Pancreas (tissue), 10 donors: ENCODE results near the gene GSTO2. TPM values are rescaled to one million over a fixed set of nuclear protein-coding genes. Genes with fewer than 3 reads are reported as not detected.

Experiments
- ATAC-seq, 4 donors: fragments of 200-7000 bp; cut with Tn5 transposase; one replicate each; pipeline versions ENCODE4 v1.8.0 to v1.9.1; 2020; ENCODE audit warnings: mild to moderate bottlenecking in 4 of 4, moderate library complexity in 4 of 4
- DNase-seq, 6 donors: peaks; one replicate each; pipeline ENCODE4 v3.0.0-alpha.2; 2020
- FAIRE-seq: peaks from 2 replicates; lab custom pipeline; 2012; peaks lifted over from hg19 to GRCh38; lab: Jason Lieb, UNC
- H3K27ac ChIP-seq, 4 donors: fragments of 200-600 bp; sonication (generic); 1 replicate in 3 of 4; 2 replicates in 1 of 4; pipeline versions ENCODE4 v1.5.0 to v1.8.0; 2020
- H3K27me3 ChIP-seq, 4 donors: fragments of 200-600 bp; one replicate each; pipeline ENCODE4 v1.8.0; 2021
- H3K36me3 ChIP-seq, 3 donors: fragments of 200-600 bp; sonication (generic) in 1 of 3; one replicate each; pipeline versions ENCODE4 v1.5.0 to v1.8.0; 2020 to 2021
- H3K4me1 ChIP-seq, 3 donors: fragments of 200-600 bp; one replicate each; pipeline ENCODE4 v1.8.0; 2021
- H3K4me3 ChIP-seq, 4 donors: fragments of 200-600 bp; sonication (generic) in 2 of 4; one replicate each; pipeline versions ENCODE4 v1.5.0 to v1.8.0; 2020 to 2021
- H3K9me3 ChIP-seq, 4 donors: fragments of 200-600 bp; one replicate each; pipeline ENCODE4 v1.8.0; 2021
- CTCF ChIP-seq, 4 donors: fragments of 200-600 bp; sonication (generic) in 3 of 4; IDR thresholded peaks; one replicate each; pipeline versions ENCODE4 v1.5.0 to v1.8.0; 2021; ENCODE audit warnings: antibody characterized with exemption in 4 of 4
- WGBS, 2 donors: extraction: QIAGEN DNeasy Blood & Tissue Kit; methylation state at CpG; one replicate each; pipeline ENCODE4 v1.1.7; 2013; 5-methylcytosine and 5-hydroxymethylcytosine counted together
- intact Hi-C, 3 donors: fragments of 100-400 bp; cut with DNase I; formaldehyde crosslinking; loops; one replicate each; pipeline versions ENCODE4 v1.11.1 to v1.14.2; 2022
- polyA plus RNA-seq, 2 donors: library from polyadenylated mRNA; stranded (reverse); fragments of 200-250 nt; gene quantifications; one replicate each; pipeline ENCODE4 v1.2.3, GENCODE V29; 2013
- total RNA-seq, 6 donors: library from RNA; stranded (reverse); fragmentation: NEBNext Ultra II Directional in 4 of 6; extraction: Animal tissue kit (Norgen Biotek cat#: 25700) in 4 of 6; gene quantifications; one replicate each; pipeline versions ENCODE4 v1.2.1 to v1.2.4, GENCODE V29; 2021 to 2023
- donor health status: healthy with polysubstance abuse.
- donor health status: DM: no; HTN: no; CAD: no; lungs with moderate emphysema.
- donor health status: DM: no; HTN: no; CAD: no.
- donor health status: control.
- donor health status: control.
- donor health status: Bipolar disorder and iron deficiency.
- donor health status: DM: yes; HTN: yes; CAD: no.
- donor health status: DM: no; HTN: no; CAD: no.
- donor health status: DM: no; HTN: no; CAD: no.
- donor health status: DM: yes; HTN: yes; CAD: no.

GSTO2 gene
- total and polyA plus RNA-seq, 8 donors, result 13.8 to 28.1 (median 18.2) TPM

DNA sequence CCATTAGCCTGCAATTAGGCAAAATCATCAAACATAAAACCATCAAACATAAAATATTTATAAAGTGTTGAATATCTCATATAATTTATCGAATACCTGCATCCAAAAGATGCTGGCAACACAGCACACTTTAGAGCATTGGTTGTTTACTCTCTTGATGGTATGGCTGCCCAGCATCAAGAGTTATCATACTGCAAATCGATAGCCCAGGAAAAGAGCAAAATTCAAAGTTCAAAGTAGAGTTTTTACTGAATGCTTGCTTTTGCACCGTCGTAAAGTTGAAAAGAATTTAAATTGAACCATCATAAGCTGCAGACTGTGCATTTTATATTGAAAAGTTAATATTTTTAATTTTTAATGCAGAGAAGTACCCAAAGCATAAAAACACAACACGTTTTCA is 4.2 kb upstream of the GSTO2 start:
- 77 to 78% methylated on average over 5 of the region's 5 CpGs for WGBS, 2 donors
- no peak for ATAC-seq
- H3K27ac ChIP-seq, result no peak overlapping the region

GRCh38 chr10:104267721-104268404 is 1.1 kb upstream of the GSTO2 start:
- intact Hi-C loops, result no loop called here
- FAIRE-seq (no peak), DNase-seq (no peak), ATAC-seq (no peak)
- Histone ChIP-seq H3K4me1 (peaks cover 0 to 11% (median 7%) of the 10 kb centered on the region in 3 donors), H3K27me3 (no peaks in the 10 kb centered on the region), H3K36me3 (peaks cover 0 to 24% (median 6%) of the 10 kb centered on the region in 3 donors), H3K27ac (no peak overlapping the region), H3K4me3 (peak overlapping the region in 3 of 4 donors; percentile 67 to 84 (median 84)), H3K9me3 (no peaks in the 10 kb centered on the region)
- TF ChIP-seq CTCF (IDR thresholded peaks at IDR 0.05), result no peak
- 93% methylated on average over 14 of the region's 14 CpGs for WGBS, 2 donors

More for the DNA sequence above, 4.2 kb upstream of the GSTO2 start:
- DNase-seq (no peak), FAIRE-seq (no peak)
- no peak for TF ChIP-seq CTCF (IDR thresholded peaks at IDR 0.05)
- Histone ChIP-seq H3K4me1 (peaks cover 0 to 18% (median 7%) of the 10 kb centered on the region in 3 donors), H3K27me3 (no peaks in the 10 kb centered on the region), H3K9me3 (no peaks in the 10 kb centered on the region), H3K36me3 (peaks cover 0 to 25% (median 6%) of the 10 kb centered on the region in 3 donors), H3K4me3 (no peak overlapping the region)
- intact Hi-C loops, result no loop called here

DNA sequence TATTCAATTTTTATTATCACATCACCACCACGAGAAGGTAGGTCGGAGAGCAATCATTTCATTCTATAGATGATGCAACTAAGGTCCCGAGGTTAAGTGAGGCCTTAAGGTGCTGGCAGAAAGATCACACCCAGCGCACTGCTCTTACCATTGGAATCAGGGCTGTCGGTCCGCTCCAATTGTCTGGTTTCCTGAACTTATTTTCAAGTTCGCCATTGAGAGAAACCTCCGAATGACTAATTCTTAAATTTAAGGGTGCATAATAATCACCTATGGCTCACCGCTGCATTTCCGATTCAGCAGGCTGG is 625 bp upstream of the GSTO2 start:
- Histone ChIP-seq H3K9me3 (no peaks in the 10 kb centered on the region), H3K27me3 (no peaks in the 10 kb centered on the region), H3K4me3 (peak overlapping the region; percentile 67 to 86 (median 84)), H3K4me1 (peaks cover 0 to 9% (median 7%) of the 10 kb centered on the region in 3 donors), H3K36me3 (peaks cover 0 to 19% (median 6%) of the 10 kb centered on the region in 3 donors), H3K27ac (peak overlapping the region; percentile 49 to 67 (median 62))
- intact Hi-C loops, result no loop called here
- TF ChIP-seq CTCF (IDR thresholded peaks at IDR 0.05), result no peak
- FAIRE-seq (no peak), DNase-seq (no peak), ATAC-seq (peak in 1 of 4 donors; percentile 1)
- 11 to 13% methylated on average over 10 of the region's 10 CpGs for WGBS, 2 donors

DNA sequence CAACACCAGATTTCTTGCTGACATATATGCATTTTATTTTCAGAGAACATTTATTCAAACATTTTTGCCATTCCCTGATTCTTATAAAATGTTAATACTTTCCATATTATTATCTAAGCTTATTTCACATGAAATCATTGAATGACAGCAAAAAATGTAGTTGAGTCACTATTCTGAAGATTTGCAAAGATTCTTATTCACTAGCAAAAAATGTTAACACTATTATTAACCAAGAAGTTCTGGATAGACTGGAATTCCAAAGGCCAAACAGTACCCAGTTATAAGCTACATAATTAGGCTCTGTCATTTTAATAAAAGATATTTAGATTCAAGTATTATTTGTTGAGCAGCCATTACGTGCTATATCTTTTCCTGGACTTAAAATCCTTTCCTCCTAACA is 4.3 kb downstream of the GSTO2 start:
- no peaks in the 10 kb centered on the region for H3K9me3 ChIP-seq
- H3K36me3 ChIP-seq, result no peaks in the 10 kb centered on the region
- FAIRE-seq (no peak), ATAC-seq (no peak), DNase-seq (no peak)
- no peak overlapping the region for H3K4me3 ChIP-seq
- peaks cover 9% of the 10 kb centered on the region in 3 donors for H3K4me1 ChIP-seq
- H3K27ac ChIP-seq, result no peak overlapping the region
- no peak for TF ChIP-seq CTCF (IDR thresholded peaks at IDR 0.05)
- intact Hi-C loops, result no loop called here
- WGBS, 2 donors, result 68 to 76% methylated on average over 1 of the region's 1 CpG
- H3K27me3 ChIP-seq, result no peaks in the 10 kb centered on the region

- Histone ChIP-seq H3K36me3 (no peaks in the 10 kb centered on the region), H3K9me3 (no peaks in the 10 kb centered on the region), H3K4me1 (peaks cover 9% of the 10 kb centered on the region in 3 donors), H3K4me3 (peak overlapping the region in 2 of 4 donors; percentile 48 to 60), H3K27ac (peak overlapping the region in 2 of 4 donors; percentile 0 to 17), H3K27me3 (no peaks in the 10 kb centered on the region)
- intact Hi-C loops, result no loop called here
- peak in 2 of 4 donors; percentile 2 to 3 for ATAC-seq
- DNase-seq, result no peak
- TF ChIP-seq CTCF (IDR thresholded peaks at IDR 0.05), result no peak
- WGBS, 2 donors, result 41 to 58% methylated on average over 4 of the region's 4 CpGs
- no peak for FAIRE-seq
Measured at GRCh38 chr10:104273899-104274575, 5.1 kb downstream of the GSTO2 start.
